A549 (cell line): Measurements from ENCODE around the gene ZNF341. TPM values are rescaled to one million over a fixed set of nuclear protein-coding genes. Genes with fewer than 3 reads are reported as not detected.
A peak's percentile ranks its signal among the peaks of the same experiment; 100 is the strongest.
"Not testable (repeated sequence)": the region's sequence is repeated elsewhere in the genome, so short reads cannot be mapped to it uniquely, and the experiment has no call there.

Source experiments
- ATAC-seq, 2 experiments: fragments of 200-7000 bp in 1 of 2; fragments of >200 bp in 1 of 2; cut with Nextera tagmentation in 1 of 2; cut with Tn5 transposase in 1 of 2; 3 replicates each; pipeline versions ENCODE4 v1.8.0 to v1.9.1; 2018 to 2020; ENCODE audit warnings: mild to moderate bottlenecking in 1 of 2, moderate library complexity in 1 of 2
- CTCF ChIA-PET: fragments of 300-600 bp; sonication (Branson Sonifier 250); formaldehyde crosslinking; extraction: SDS; loops from one replicate; lab custom pipeline; 2021; ENCODE audit warnings: antibody characterized with exemption, inconsistent platforms; lab: Yijun Ruan, JAX
- POLR2A ChIA-PET: fragments of 350-600 bp; formaldehyde crosslinking; extraction: SDS; loops from one replicate; lab custom pipeline; 2021; ENCODE audit warnings: antibody characterized with exemption, inconsistent platforms; lab: Yijun Ruan, JAX
- DNase-seq, 2 experiments: peaks; one replicate each; pipeline versions ENCODE4 v3.0.0 to v3.0.0-alpha.2; 2011 to 2016; ENCODE audit warnings: low read depth in 1 of 2, low spot score in 1 of 2
- FAIRE-seq: peaks from 2 replicates; lab custom pipeline; 2011; peaks lifted over from hg19 to GRCh38; lab: Jason Lieb, UNC
- H3K27ac ChIP-seq, 2 experiments: fragments of >200 bp; sonication (Bioruptor Twin); formaldehyde crosslinking; 3 replicates each; pipeline ENCODE4 v1.5.1; 2016 to 2017
- H3K4me1 ChIP-seq: fragments of >200 bp; sonication (Bioruptor Twin); formaldehyde crosslinking; 3 replicates; pipeline ENCODE4 v1.6.1; 2016
- H3K4me2 ChIP-seq: fragments of >200 bp; sonication (Bioruptor Twin); formaldehyde crosslinking; 3 replicates; pipeline ENCODE4 v1.6.1; 2016
- H3K4me3 ChIP-seq: fragments of >200 bp; sonication (Bioruptor Twin); formaldehyde crosslinking; 3 replicates; pipeline ENCODE4 v1.5.1; 2016
- H3K9me3 ChIP-seq: fragments of >200 bp; sonication (Bioruptor Twin); formaldehyde crosslinking; 3 replicates; pipeline ENCODE4 v1.6.1; 2016
- CBX2 ChIP-seq: fragments of 200-600 bp; sonication (generic); IDR thresholded peaks from 2 replicates; pipeline ENCODE4 v1.6.1; 2016; ENCODE audit warnings: low read depth, mild to moderate bottlenecking, borderline replicate concordance
- CTCF ChIP-seq: fragments of >200 bp; sonication (Bioruptor Twin); formaldehyde crosslinking; IDR thresholded peaks from 3 replicates; pipeline ENCODE4 v1.5.1; 2016
- EP300 ChIP-seq, 2 experiments: fragments of >200 bp; sonication (Bioruptor Twin); formaldehyde crosslinking; IDR thresholded peaks; 2 replicates in 1 of 2; 3 replicates in 1 of 2; pipeline ENCODE4 v1.6.1; 2016 to 2017
- FOSL2 ChIP-seq, 2 experiments: fragments of 450-650 bp in 1 of 2; fragments of >200 bp in 1 of 2; sonication (Bioruptor Twin) in 1 of 2; formaldehyde crosslinking; IDR thresholded peaks; 2 replicates each; pipeline versions ENCODE4 v1.5.0 to v1.6.1; 2016 to 2020; ENCODE audit warnings: mild to moderate bottlenecking in 1 of 2, moderate library complexity in 1 of 2
- HOXB13 ChIP-seq: fragments of 250-450 bp; sonication (Bioruptor Pico); IDR thresholded peaks from 2 replicates; pipeline ENCODE4 v1.5.0; 2020; ENCODE audit warnings: low read depth, mild to moderate bottlenecking, moderate library complexity
- HOXB5 ChIP-seq: fragments of 250-450 bp; sonication (Bioruptor Pico); IDR thresholded peaks from 2 replicates; pipeline ENCODE4 v1.5.0; 2020; ENCODE audit warnings: mild to moderate bottlenecking, moderate library complexity
- KDM1A ChIP-seq: fragments of 200-600 bp; sonication (generic); IDR thresholded peaks from 2 replicates; pipeline ENCODE4 v1.6.1; 2016; ENCODE audit warnings: low read depth, mild to moderate bottlenecking
- MYC ChIP-seq: IDR thresholded peaks from 2 replicates; pipeline ENCODE4 v1.6.1; 2012; ENCODE audit warnings: mild to moderate bottlenecking, inconsistent platforms, low read length, improper control_type of control experiment, borderline replicate concordance
- NR3C1 ChIP-seq: fragments of >200 bp; sonication (Bioruptor Twin); formaldehyde crosslinking; IDR thresholded peaks from 3 replicates; pipeline ENCODE4 v1.6.1; 2017
- RAD21 ChIP-seq, 2 experiments: fragments of >200 bp in 1 of 2; sonication (Bioruptor Twin) in 1 of 2; formaldehyde crosslinking in 1 of 2; IDR thresholded peaks in 1 of 2; conservative IDR thresholded peaks in 1 of 2; 2 replicates in 1 of 2; 3 replicates in 1 of 2; pipeline ENCODE4 v1.6.1; 2012 to 2018; ENCODE audit warnings: inconsistent platforms in 1 of 2
- REST ChIP-seq: fragments of 200-600 bp; sonication (generic); IDR thresholded peaks from 2 replicates; pipeline ENCODE4 v1.6.1; 2016; ENCODE audit warnings: antibody characterized with exemption, mild to moderate bottlenecking, moderate library complexity
- RNF2 ChIP-seq: fragments of 200-600 bp; sonication (generic); IDR thresholded peaks from 2 replicates; pipeline ENCODE4 v1.6.1; 2016; ENCODE audit warnings: low read depth, mild to moderate bottlenecking, antibody characterized with exemption, moderate library complexity, borderline replicate concordance
- SMC3 ChIP-seq: fragments of >200 bp; sonication (Bioruptor Twin); formaldehyde crosslinking; IDR thresholded peaks from 3 replicates; pipeline ENCODE4 v1.6.1; 2018; ENCODE audit warnings: inconsistent platforms
- SREBF2 ChIP-seq: fragments of 450-650 bp; IDR thresholded peaks from 2 replicates; pipeline ENCODE4 v1.6.1; 2014; ENCODE audit warnings: mild to moderate bottlenecking, moderate library complexity
- ZFP36 ChIP-seq: fragments of 450-650 bp; IDR thresholded peaks from 2 replicates; pipeline ENCODE4 v1.6.1; 2014; ENCODE audit warnings: borderline replicate concordance; ENCODE audit not compliant: partially characterized antibody
- ZSCAN20 ChIP-seq: fragments of 250-450 bp; sonication (Bioruptor Pico); IDR thresholded peaks from 2 replicates; pipeline ENCODE4 v1.8.0; 2022; ENCODE audit warnings: mild to moderate bottlenecking, moderate library complexity
- WGBS: methylation state at CpG from one replicate; pipeline ENCODE4 v1.1.6; 2017; ENCODE audit errors: missing lambda C conversion rate; 5-methylcytosine and 5-hydroxymethylcytosine counted together
- polyA plus RNA-seq, 4 experiments: library from polyadenylated mRNA; depleted of rRNA in 3 of 4; stranded (reverse); fragments of >200 nt; fragmentation: RNase III in 1 of 4; extraction: RNeasy Plus Mini Kit Qiagen cat#74134 plus additional on column Dnase treatment in 1 of 4; gene quantifications; 2 replicates in 3 of 4; 3 replicates in 1 of 4; pipeline ENCODE4 v1.2.3, GENCODE V29; 2011 to 2017

Gene ZNF341
- polyA plus RNA-seq, 2 of the 4 experiments (the other 2 are of a cell fraction), result 2.1 to 4.1 TPM

- no peak for TF ChIP-seq CBX2
These were observed 59.7 kb downstream of the ZNF341 start (continued) for GRCh38 chr20:33791540-33791939.

- H3K4me2 ChIP-seq, result no peak overlapping the region
- ChIA-PET POLR2A (interaction anchor here (0.5 to 0.9 kb wide), 3 partner anchors 37 to 973 kb away, joined by 3 to 9 read pairs (median 3); partner anchors contain the start of gene MAPRE1), CTCF (interaction anchor here (0.5 to 4.2 kb wide), 30 partner anchors 9 to 309 kb away, joined by 3 to 25 read pairs (median 3); partner anchors contain the start of gene CHMP4B)
- ATAC-seq (peak in 1 of 2 experiments; percentile 47; a peak in 2 of 6 replicates), FAIRE-seq (no peak), DNase-seq (peak; percentile 40 to 58)
- 79% methylated on average over 13 of the region's 13 CpGs for WGBS
- no peak overlapping the region for H3K4me3 ChIP-seq
- H3K27ac ChIP-seq, result no peak overlapping the region
- no peaks in the 10 kb centered on the region for H3K9me3 ChIP-seq
- H3K4me1 ChIP-seq, result peaks cover 37% of the 10 kb centered on the region
- TF ChIP-seq KDM1A (0 out of 2 replicates have a peak, but pooled peaks have one; percentile 49), RAD21 (conservative IDR thresholded peaks at IDR 0.05 in 1 of 2, IDR thresholded peaks at IDR 0.05 in 1 of 2) (peak; percentile 69), REST (peak; percentile 30; the same call in 1 of the 2 replicates), SMC3 (peak; percentile 51), CTCF (peak; percentile 76), NR3C1 (no peak), ZFP36 (peak; percentile 84), HOXB13 (no peak)
These were observed 60.3 kb downstream of the ZNF341 start for GRCh38 chr20:33791959-33792597.

- 65% methylated on average over 3 of the region's 3 CpGs for WGBS
- not testable (repeated sequence) for H3K27ac ChIP-seq, ATAC-seq, DNase-seq, FAIRE-seq, H3K4me2 ChIP-seq, H3K4me3 ChIP-seq, H3K9me3 ChIP-seq
- H3K4me1 ChIP-seq, result peaks cover 38% of the 10 kb centered on the region
- ChIA-PET POLR2A (interaction anchor here (0.5 to 0.9 kb wide), 3 partner anchors 37 to 973 kb away, joined by 3 to 9 read pairs (median 3); partner anchors contain the start of gene MAPRE1), CTCF (interaction anchor here (0.8 to 4.2 kb wide), 25 partner anchors 8 to 285 kb away, joined by 3 to 25 read pairs (median 4); partner anchors contain the start of gene CHMP4B)
These were observed 60.8 kb downstream of the ZNF341 start for GRCh38 chr20:33792598-33792989.

- ATAC-seq, result no peak
- WGBS, result 85% methylated on average over 21 of the region's 21 CpGs
- Histone ChIP-seq H3K4me1 (peaks cover 37% of the 10 kb centered on the region), H3K4me3 (no peak overlapping the region), H3K4me2 (no peak overlapping the region), H3K27ac (no peak overlapping the region), H3K9me3 (no peaks in the 10 kb centered on the region)
- DNase-seq, result no peak
- CTCF ChIA-PET, result interaction anchor here (0.8 to 4.2 kb wide), 21 partner anchors 7 to 284 kb away, joined by 3 to 25 read pairs (median 4); partner anchors contain the start of genes CHMP4B and ZNF341
- TF ChIP-seq FOSL2 (IDR thresholded peaks at IDR 0.05), result no peak
- TF ChIP-seq FOSL2 (CRISPR knock-in tag; IDR thresholded peaks at IDR 0.05), result no peak
- no peak for TF ChIP-seq EP300 (IDR thresholded peaks at IDR 0.05)
- TF ChIP-seq SREBF2, result no peak
- TF ChIP-seq MYC, result no peak
- TF ChIP-seq ZSCAN20 (CRISPR knock-in tag), result no peak
- TF ChIP-seq HOXB5 (CRISPR knock-in tag), result no peak
- no peak for TF ChIP-seq RNF2
- no peak for FAIRE-seq
- POLR2A ChIA-PET, result no interaction called here
These were observed 61.5 kb downstream of the ZNF341 start for GRCh38 chr20:33793011-33793931.
